Urinary bladder (tissue), 4 donors: ENCODE results near the gene MAMLD1. TPM values are rescaled to one million over a fixed set of nuclear protein-coding genes. Genes with fewer than 3 reads are reported as not detected.

Source experiments
- DNase-seq: peaks from one replicate; pipeline ENCODE4 v3.0.0-alpha.2; 2015; ENCODE audit errors: extremely low spot score
- H3K27ac ChIP-seq: one replicate; pipeline ENCODE4 v1.5.1; 2013; ENCODE audit warnings: low read depth, mild to moderate bottlenecking, moderate library complexity
- H3K36me3 ChIP-seq: one replicate; pipeline ENCODE4 v1.6.1; 2013; ENCODE audit warnings: mild to moderate bottlenecking, moderate library complexity; ENCODE audit not compliant: insufficient read depth
- H3K4me1 ChIP-seq: one replicate; pipeline ENCODE4 v1.6.1; 2013; ENCODE audit warnings: mild to moderate bottlenecking, moderate library complexity; ENCODE audit not compliant: insufficient read depth
- H3K4me3 ChIP-seq: one replicate; pipeline ENCODE4 v1.5.1; 2013; ENCODE audit warnings: low read depth, low read length
- WGBS: extraction: QIAGEN DNeasy Blood & Tissue Kit; methylation state at CpG from one replicate; pipeline ENCODE4 v1.1.7; 2013; 5-methylcytosine and 5-hydroxymethylcytosine counted together
- polyA plus RNA-seq: library from polyadenylated mRNA; stranded (reverse); fragments of 200-250 nt; gene quantifications from one replicate; pipeline ENCODE4 v1.2.3, GENCODE V29; 2013
- total RNA-seq: library from RNA; depleted of rRNA; stranded (reverse); fragments of >200 nt; gene quantifications from one replicate; pipeline ENCODE4 v1.2.3, GENCODE V29; 2014
- donor health status: healthy with polysubstance abuse.
- donor health status: healthy.

Gene MAMLD1
- total and polyA plus RNA-seq, 2 donors, result 2.5 to 2.9 TPM

DNA sequence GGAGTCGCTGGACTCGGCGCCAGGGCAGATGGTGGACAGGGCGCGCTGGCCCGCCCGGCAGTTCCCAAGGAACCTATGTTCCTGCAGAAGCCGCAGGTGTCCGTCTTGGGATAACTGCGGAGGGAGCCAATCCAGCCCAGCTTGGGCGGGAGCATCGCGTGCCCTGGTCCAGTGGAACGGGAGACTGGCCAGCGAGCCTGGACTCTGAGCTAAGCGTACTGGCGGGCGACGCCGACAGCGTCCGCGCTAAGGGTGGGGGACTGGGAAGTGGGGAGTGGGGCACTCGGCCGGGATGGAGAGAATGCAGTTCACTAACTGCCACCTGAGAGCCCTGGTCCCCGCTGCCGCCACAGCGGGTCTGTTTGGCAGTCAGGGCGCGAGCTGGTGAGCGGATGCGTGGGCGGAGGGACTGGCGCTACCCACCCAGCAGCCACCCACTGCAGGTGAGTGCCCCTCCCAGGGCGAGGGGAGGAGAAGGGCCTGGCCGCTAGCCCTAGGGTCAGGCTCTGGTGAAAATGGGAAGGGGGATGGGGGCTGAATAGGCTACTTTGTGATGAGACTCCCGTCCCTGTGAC, 1.3 kb upstream of the MAMLD1 start:
- Histone ChIP-seq H3K4me3 (peak overlapping the region; percentile 52), H3K36me3 (no peaks in the 10 kb centered on the region), H3K27ac (no peak overlapping the region), H3K4me1 (peaks cover 1% of the 10 kb centered on the region)
- no peak for DNase-seq
- under 1% methylated on average over 37 of the region's 37 CpGs for WGBS

DNA sequence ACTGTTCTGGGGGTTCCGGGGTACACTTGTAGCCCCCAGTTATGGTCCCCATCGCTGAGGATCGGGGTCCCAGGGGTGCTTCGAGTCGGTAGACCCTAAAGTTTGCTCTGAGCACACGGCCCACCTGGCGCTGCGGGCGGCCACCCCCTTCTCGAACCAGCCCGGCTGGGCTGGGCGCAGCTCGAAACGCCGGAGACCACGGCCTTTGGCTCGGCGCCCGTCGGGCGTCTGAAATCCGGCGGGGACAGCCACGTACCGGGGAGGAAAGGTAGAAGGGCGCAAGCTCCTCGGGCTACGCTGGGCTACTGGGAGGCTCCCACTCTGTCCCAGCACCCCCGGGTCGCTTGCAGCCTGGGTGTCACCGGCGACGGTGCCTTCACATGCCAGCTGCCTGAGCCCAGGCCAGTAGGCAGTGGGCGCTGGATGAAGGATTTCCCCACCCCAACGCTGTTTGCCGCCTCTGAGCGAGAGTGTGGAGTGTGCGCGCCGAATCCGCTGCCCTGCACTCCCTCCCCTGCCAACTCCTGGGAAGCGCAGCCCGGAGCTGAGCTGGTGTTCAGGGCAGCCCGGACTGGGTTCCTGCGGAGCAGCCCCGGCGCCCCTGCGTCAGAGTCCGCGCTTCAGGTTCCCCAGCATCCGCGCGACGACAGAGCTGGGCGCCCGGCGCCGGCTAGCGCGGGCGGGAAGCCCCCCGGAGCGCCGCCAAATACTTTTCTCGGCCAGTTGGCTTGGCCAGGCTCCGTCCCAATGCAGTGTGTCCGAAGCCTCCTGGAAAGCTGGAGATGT, 637 bp downstream of the MAMLD1 start:
- DNase-seq, result no peak
- H3K4me1 ChIP-seq, result peaks cover 1% of the 10 kb centered on the region
- H3K36me3 ChIP-seq, result no peaks in the 10 kb centered on the region
- H3K4me3 ChIP-seq, result peak overlapping the region; percentile 52
- under 1% methylated on average over 67 of the region's 67 CpGs for WGBS
- H3K27ac ChIP-seq, result no peak overlapping the region

- WGBS, result under 1% methylated on average over 66 of the region's 66 CpGs
- Histone ChIP-seq H3K4me3 (peak overlapping the region; percentile 52), H3K27ac (no peak overlapping the region), H3K36me3 (no peaks in the 10 kb centered on the region), H3K4me1 (peaks cover 1% of the 10 kb centered on the region)
- DNase-seq, result no peak
These were observed 1.4 kb downstream of the MAMLD1 start for GRCh38 chrX:150364347-150365050.

GRCh38 chrX:150365051-150365989, 2.2 kb downstream of the MAMLD1 start:
- Histone ChIP-seq H3K4me1 (peaks cover 1% of the 10 kb centered on the region), H3K36me3 (no peaks in the 10 kb centered on the region), H3K27ac (peak overlapping the region; percentile 87), H3K4me3 (peak overlapping the region; percentile 52)
- no peak for DNase-seq
- under 1% methylated on average over 69 of the region's 75 CpGs for WGBS

- 1% methylated on average over 24 of the region's 24 CpGs for WGBS
- H3K27ac ChIP-seq, result peak overlapping the region; percentile 87
- no peaks in the 10 kb centered on the region for H3K4me1 ChIP-seq
- peak overlapping the region; percentile 52 for H3K4me3 ChIP-seq
- H3K36me3 ChIP-seq, result no peaks in the 10 kb centered on the region
- DNase-seq, result no peak
These were observed 3.1 kb downstream of the MAMLD1 start for GRCh38 chrX:150365990-150366911.

DNA sequence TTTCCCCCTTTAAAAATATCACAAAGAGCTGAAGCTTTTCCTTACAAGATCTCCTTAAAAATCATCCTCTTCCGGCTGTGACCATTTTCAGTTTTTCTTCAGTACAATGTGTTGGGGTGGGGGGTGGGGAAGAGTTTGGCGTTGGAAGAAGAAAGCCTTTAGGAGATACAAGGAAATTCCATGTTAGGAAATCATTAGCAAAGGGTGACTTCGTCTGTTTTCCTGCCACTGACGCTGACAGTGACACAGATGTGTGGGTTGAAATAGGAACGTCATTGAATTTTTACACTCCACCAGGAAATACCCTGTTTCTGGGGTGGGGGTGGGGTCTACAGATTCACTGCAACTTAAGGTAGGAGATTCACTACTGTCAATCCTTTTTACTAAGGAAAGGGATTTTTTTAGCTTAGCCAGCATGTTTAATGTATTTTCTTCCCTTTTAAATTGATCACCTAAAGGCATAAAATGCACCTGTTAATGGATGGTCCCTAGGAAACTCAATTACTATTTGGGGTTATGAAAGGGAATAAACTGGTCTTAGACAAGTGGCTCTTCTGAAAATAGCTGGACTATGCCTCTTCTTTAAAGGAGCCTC, 3.9 kb downstream of the MAMLD1 start:
- Histone ChIP-seq H3K4me1 (no peaks in the 10 kb centered on the region), H3K36me3 (no peaks in the 10 kb centered on the region), H3K27ac (no peak overlapping the region), H3K4me3 (peak overlapping the region; percentile 16)
- WGBS, result 15% methylated on average over 5 of the region's 5 CpGs
- no peak for DNase-seq

GRCh38 chrX:150370589-150371312, 7.6 kb downstream of the MAMLD1 start:
- Histone ChIP-seq H3K36me3 (no peaks in the 10 kb centered on the region), H3K27ac (no peak overlapping the region), H3K4me3 (no peak overlapping the region), H3K4me1 (no peaks in the 10 kb centered on the region)
- WGBS, result 45% methylated on average over 5 of the region's 5 CpGs
- no peak for DNase-seq

GRCh38 chrX:150371877-150372276, 8.8 kb downstream of the MAMLD1 start:
- DNase-seq, result no peak
- 87% methylated on average over 6 of the region's 6 CpGs for WGBS
- H3K4me1 ChIP-seq, result no peaks in the 10 kb centered on the region
- H3K36me3 ChIP-seq, result no peaks in the 10 kb centered on the region
- H3K27ac ChIP-seq, result no peak overlapping the region
- no peak overlapping the region for H3K4me3 ChIP-seq

DNA sequence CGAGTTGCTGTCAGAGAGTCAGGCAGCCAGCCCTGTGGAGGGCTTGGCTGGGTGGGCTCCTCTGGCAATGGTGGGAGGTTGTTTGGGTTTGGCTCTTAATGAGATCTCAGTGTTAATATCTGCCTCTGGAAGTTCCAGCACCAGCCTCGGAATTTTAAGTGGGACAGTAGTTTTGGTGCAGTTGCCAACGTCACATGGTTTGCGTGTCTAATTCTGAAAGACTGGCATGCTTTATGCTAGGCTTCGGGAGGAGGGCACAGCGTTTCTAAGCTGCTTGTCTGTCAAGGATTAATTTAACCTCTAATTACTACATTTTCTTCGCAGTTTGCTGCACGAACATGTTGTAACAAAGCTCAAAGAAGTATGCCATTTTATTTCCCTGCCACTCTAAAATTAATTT, 9.2 kb downstream of the MAMLD1 start:
- no peaks in the 10 kb centered on the region for H3K4me1 ChIP-seq
- no peak overlapping the region for H3K27ac ChIP-seq
- no peaks in the 10 kb centered on the region for H3K36me3 ChIP-seq
- 88% methylated on average over 8 of the region's 8 CpGs for WGBS
- H3K4me3 ChIP-seq, result no peak overlapping the region
- DNase-seq, result no peak

DNA sequence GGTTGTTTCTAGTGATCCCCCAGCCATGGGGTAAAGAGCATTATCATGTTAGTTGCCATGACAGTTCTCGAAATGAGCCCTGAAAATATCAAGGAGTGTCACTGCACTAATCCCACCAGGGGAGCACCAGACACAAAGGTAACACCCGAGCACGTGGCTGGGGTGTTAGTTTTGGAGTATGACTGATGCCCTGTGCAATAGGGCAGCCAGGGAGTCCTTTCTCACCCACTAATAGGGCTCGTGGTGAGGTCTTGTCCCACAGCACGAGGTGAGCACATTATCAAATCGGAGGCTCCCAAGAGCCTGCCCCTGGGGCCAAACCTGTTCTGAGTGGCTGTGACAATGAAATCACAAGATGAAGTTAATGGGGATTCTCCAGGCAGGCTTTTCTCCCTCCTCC, 9.6 kb downstream of the MAMLD1 start:
- no peaks in the 10 kb centered on the region for H3K4me1 ChIP-seq
- no peak for DNase-seq
- H3K36me3 ChIP-seq, result no peaks in the 10 kb centered on the region
- H3K4me3 ChIP-seq, result no peak overlapping the region
- H3K27ac ChIP-seq, result no peak overlapping the region
- WGBS, result 88% methylated on average over 6 of the region's 6 CpGs

DNA sequence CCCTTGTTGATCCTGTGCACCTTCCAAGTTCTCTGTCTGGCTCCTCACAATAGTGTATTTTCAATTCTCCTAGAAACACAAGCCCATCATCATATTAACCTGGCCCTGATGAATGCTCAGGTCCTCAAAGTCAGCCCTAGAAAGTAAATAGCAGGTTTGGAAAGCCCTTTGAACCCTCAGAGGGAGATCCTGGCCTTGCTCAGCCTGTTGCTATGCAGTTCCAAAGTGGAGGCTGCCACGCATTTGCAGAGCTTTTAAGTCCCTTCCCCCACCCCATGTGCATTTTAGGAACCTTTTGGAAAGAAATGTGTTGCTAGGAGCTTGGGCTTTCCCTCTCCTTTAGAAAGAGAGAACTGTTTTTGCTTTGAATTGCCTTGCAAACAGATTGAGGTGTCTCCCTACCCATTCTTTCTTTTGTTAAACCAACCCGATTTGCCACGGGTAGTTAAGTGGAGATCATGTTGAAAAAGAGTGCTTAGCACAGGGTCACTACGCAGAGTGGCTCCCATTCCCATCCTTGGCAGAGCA, 12.2 kb downstream of the MAMLD1 start:
- Histone ChIP-seq H3K4me1 (no peaks in the 10 kb centered on the region), H3K36me3 (no peaks in the 10 kb centered on the region), H3K27ac (no peak overlapping the region), H3K4me3 (no peak overlapping the region)
- DNase-seq, result no peak
- 79% methylated on average over 4 of the region's 4 CpGs for WGBS
